COLO668 (cell line): ENCODE results near the gene TRPV4.

ENCODE experiments used
- DNase-seq: peaks from one replicate; lab custom pipeline; 2025; ENCODE audit not compliant: unreplicated experiment; lab: John Stamatoyannopoulos, UW

Gene TRPV4

DNA sequence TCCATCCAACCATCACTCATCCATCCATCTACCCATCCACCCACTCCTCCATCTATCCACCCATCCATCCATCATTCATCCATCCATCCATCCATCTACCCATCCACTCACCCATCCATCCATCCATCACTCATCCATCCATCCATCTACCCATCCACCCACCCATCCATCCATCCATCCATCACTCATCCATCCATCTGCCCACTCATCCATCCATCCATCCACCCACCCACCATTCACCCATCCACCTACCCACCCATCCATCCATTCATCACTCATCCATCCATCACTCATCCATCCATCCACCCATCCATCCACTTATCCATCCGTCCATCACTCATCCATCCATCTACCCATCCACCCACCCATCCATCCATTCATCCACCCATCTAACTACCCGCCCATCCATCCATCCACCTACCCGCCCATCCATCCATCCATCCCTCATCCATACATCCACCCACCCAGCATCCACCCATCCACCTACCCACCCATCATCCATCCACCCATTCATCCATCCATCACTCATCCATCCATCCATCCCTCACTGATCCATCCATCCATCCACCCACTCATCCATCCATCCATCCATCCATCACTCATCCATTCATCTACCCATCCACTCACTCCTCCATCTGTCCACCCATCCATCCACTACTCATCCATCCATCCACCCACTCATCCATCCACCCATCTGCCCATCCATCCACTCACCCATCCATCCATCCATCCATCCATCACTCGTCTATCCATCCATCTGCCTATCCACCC is 24.1 kb downstream of the TRPV4 start:
- no peak for DNase-seq

DNA sequence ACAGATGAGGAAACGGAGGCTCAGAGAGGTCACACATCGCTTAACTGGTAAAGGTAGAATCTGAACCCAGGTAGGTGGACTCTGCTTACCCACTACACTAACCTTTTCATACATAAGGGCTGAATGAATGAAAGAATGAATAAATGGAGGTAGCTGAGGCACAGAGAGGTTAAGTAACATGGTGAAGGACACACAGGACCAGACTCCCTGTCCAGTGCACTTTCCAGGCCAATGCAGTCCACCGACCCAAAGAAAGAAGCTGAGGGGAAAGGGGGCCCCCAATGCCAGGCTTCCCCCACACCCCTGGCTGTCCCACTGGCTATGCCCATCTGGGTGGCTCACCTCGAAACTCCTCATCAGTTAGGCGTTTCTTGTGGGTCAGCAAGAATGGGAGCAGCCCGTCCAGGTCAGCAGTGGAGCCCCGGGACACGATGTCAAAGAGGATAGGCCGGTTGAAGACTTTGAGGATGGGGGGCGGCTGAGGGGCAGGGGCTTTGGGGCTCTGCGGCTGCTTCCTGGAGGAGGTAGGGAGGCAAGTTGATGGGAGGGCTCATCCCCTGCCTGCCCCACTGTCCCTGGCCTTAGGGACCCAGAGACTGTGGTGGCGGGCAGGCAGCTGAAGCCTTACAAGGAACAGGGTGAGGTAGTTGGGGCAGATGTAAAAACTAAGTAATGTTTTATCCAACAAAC is 25.1 kb downstream of the TRPV4 start:
- no peak for DNase-seq

GRCh38 chr12:109804820-109805761 is 28.1 kb downstream of the TRPV4 start:
- DNase-seq = peak; percentile 54

DNA sequence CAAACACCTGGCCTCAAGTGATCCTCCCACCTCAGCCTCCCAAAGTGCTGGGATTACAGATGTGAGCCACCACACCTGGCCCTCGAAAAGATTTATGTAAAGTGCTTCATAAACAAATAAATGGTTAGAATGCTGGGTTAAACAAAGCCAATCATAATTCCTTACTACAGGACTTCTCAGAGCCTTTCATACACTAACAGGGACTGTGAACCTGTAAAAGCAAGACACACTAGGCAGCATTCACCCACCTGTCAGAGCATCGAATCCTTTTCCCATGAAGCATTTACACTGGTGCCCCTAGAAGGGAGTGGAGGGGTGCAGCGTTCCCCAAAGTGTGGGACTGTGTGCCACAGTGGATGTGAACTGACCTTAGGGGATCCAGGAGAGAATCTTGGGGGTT is 29.5 kb downstream of the TRPV4 start:
- DNase-seq = no peak

GRCh38 chr12:109802828-109803227 is 30.4 kb downstream of the TRPV4 start:
- DNase-seq = no peak

GRCh38 chr12:109800536-109800935 is 32.7 kb downstream of the TRPV4 start:
- no peak for DNase-seq

DNA sequence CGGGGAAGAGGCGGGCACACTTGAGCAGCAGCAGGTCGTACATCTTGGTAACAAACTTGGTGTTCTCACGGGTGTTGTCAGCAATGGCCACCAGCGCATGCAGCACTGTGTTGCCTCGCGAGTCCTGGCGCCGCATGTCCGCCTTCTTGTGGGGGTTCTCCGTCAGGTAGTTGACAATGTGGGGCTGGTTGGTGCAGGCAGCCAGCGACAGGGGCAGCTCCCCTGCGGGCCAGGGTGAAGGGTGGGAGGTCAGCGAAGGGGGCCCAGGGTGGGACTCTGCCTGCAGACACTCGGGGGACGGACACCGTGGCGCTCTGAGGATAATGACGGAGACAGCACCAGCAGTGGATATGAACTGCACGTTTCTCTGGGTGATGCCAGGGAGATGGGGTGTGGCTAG is 34.5 kb downstream of the TRPV4 start:
- no peak for DNase-seq

DNA sequence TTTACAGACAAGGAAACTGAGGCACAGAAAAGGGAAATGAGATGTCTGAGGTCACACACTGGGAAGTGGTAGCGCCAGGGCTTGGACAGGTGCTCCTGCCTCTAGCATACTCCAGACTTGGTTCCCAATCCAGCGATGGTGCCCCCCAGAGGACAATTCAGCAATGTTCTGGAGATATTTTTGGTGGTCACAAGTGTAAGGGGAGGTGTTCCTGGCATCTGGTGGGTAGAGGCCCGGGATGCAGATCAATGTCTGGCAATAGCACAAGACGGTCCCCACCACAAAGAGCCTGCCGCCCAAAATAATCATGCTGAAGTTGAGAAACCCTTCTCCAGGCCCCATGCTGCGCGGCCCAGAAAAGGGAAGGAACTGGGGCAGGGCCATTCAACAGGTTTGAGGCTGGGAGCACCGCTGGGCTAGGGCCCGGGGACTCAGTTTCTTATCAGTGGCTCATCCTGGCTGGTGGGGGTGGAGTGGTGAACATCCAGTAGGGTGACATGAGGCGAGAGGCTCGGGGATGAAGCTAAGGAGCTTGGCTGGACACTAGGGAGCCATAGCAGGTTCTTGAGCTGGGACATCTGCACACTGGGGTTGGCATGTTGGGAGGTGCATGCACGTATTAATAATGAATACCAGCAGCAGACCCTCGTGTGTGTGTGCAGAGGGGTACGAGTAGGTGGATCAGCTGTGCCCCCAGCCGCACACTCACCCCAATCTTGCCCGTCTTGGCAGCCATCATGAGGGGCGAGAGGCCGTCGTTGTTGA is 35.1 kb downstream of the TRPV4 start:
- peak; percentile 38 for DNase-seq

DNA sequence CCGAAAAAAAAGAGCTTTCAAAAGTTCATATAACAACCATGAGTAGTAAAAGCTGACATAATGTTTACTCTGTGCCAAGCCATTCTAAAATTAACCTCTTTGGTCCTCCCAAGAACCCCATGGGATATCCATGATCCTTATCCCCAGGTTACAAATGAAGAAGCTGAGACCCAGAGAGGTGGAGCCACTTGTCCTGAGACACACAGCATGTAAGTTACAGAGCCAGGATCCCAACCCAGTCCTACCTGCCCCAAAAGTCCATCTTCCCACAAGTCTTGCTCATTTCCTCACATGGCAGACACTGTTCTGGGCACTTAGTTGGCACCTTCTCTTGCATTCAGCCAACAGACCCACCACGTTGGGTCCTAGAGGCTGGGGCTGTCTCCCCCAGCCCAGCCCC is 37.1 kb downstream of the TRPV4 start:
- no peak for DNase-seq

DNA sequence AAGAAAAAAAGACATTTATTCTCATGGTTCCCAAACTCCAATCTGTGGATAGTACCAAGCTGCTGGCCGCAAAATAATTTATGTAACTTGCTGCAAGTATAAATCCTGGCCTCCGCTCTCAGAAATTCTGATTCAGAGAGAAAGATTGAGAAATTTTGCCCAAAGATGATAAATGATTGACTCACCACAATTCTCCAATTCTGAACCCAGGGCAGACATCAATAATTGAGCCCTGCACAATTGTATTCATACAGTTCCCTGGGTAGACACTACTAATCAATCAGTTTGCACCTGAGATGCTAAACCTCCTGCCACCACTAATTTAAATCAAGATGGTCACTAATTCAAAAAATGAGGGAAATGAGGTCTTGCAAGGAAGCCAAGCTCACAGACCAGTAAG is 38.2 kb downstream of the TRPV4 start:
- no peak for DNase-seq

DNA sequence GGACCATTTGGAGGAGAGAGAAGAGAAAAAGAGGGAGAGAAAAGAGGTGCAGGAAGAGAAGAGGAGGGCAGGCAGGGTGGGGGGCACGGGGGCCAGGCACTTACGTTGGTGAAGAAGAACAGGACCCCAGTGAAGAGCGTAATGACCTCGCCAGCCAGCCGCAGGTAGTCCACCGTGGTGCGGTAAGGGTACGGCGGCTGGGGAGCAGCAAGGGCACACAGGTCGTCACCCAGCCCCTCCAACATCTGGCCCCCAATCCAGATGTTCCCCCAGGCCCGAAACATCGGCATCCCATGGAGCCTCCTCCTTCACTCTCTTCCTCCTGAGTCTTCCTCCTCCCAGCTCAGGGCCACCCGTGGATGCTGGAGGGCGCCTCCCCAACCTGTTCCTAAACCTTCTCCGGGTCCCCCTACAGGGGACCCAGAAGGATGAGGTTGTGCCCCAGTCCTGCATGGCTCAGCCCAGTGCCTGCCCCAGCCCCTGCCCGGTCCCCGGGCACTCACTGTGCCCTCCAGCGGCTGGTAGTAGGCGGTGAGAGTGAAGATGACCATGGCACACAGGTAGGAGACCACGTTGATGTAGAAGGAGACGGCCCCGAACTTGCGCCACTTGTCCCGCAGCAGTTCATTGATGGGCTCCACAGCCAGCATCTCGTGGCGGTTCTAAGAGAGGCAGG is 39.2 kb downstream of the TRPV4 start:
- DNase-seq = no peak

GRCh38 chr12:109793411-109793810 is 39.8 kb downstream of the TRPV4 start:
- no peak for DNase-seq

- no peak for DNase-seq
These were observed 40.2 kb downstream of the TRPV4 start for GRCh38 chr12:109792992-109793391.

DNA sequence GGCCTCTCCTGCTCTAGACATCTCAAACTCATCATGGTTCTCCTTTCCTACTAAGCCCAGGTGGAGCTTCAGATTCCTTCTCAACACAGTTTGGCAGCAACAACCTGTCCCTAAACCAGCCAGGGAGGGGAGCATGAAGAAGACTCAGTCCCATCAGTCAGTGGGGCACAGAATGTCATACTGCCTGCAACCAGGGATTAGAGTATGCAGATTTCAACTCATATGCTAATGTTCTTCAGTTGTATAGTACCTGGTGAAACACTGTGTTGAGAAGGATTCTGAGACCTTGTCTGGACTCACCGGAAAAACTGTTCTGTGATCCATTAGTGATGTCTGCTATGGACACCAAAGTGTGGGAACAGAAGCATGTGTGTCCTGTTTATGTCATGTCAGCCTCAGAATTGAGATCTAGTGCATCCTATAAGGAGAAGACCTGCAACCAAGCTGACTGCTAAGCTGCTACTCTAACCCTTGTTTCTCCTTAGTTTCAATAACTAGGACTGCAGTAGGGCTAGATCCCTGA is 43.6 kb downstream of the TRPV4 start:
- no peak for DNase-seq

GRCh38 chr12:109786799-109787198 is 46.4 kb downstream of the TRPV4 start:
- DNase-seq = no peak

- DNase-seq = no peak
These were observed 47.3 kb downstream of the TRPV4 start for GRCh38 chr12:109785854-109786253.

DNA sequence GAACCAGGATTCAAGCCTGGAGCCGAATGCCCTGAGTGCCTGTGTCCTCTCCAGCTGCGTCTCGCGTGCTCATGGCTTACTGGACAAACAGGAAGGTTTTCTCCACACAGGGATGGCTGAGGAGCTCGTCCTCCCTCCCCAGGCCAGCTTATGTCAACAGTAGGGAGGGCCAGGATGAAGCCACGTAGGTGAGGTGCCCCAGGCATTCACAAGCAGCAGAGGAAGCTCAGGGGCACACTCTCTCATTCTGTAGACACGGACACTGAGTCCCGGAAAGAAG is 49.3 kb downstream of the TRPV4 start:
- DNase-seq = peak; percentile 35

DNA sequence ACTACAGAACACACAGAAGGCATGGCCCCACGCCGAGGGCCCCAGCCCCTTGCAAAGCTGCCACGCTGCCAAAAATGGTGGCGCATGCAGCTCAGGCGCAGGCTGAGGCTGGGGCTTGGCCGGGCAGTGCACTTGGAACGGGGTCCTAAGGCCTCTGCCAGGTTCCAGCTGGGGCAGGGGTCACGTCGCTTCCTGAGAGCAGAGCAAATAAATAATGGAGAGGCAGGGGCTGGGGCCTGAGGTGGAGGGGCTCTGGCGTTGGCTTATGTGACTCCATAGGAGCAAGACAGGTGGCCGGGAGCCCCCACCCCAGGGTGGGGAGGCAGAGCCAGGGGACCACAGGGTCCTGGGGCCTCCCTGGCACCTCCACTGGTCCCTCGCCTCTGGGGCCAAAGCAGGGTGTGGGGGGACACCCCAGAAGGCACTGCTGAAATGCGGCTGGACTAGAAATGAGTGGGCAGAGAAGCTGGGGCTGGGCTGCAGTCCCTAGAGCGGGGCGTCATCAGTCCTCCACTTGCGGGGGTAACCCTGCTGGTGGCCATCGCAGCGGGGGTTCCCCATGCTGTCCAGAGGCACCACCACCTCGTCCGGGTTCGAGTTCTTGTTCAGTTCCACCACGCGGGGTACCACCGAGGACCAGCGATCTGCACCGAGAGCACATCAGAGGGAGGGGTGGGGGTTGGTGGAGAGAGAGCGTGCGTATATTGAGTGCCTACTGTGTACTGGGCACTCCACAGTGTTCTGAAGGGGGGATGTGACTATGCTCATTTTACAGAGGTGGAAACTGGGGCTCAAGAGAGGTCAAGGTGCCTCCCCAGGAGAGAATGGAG is 49.8 kb downstream of the TRPV4 start:
- no peak for DNase-seq

GRCh38 chr12:109782326-109782703 is 50.9 kb downstream of the TRPV4 start:
- peak; percentile 21 for DNase-seq
